ENCODE data around the gene JAZF1. TPM values are rescaled to one million over a fixed set of nuclear protein-coding genes. Genes with fewer than 3 reads are reported as not detected.

Gene JAZF1
- total and polyA plus RNA-seq, 2 of the 8 experiments (the other 6 are each of a cell fraction or from before 2014, with no cell fraction given) = 2.6 to 21.8 TPM

- H3K18ac ChIP-seq (ENCODE audit: extremely low read depth, low read length) = no peak overlapping the region
- H4K20me1 ChIP-seq (replicated peaks in 1 of 2; ENCODE audit: control insufficient read depth in 1 of 2, insufficient read depth in 2 of 2, low read length in 2 of 2) = no peaks in the 10 kb centered on the region
- H3K4me1 ChIP-seq (replicated peaks in 1 of 4; ENCODE audit: control insufficient read depth in 3 of 4, insufficient read depth in 4 of 4, low read length in 3 of 4) = peaks cover 0 to 4% (median 1%) of the 10 kb centered on the region in 4 experiments; a peak in 2 of 7 replicates
- 0 out of 2 replicates have a peak overlapping the region, but pooled peaks have one; percentile 60 for H2AK5ac ChIP-seq (ENCODE audit: low read depth, low read length)
- no peaks in the 10 kb centered on the region for H3K23me2 ChIP-seq (ENCODE audit: low read depth, low read length)
- no peak for TF ChIP-seq TAF7 (optimal IDR thresholded peaks at IDR 0.05; ENCODE audit: borderline replicate concordance, low read depth, low read length)
- TF ChIP-seq EP300 (IDR thresholded peaks at IDR 0.05; ENCODE audit: borderline replicate concordance in 1 of 2, low read depth in 2 of 2, low read length in 2 of 2) = no peak
- TF ChIP-seq POLR2AphosphoS5 (IDR thresholded peaks at IDR 0.05; ENCODE audit: low read depth, low read length) = no peak
- TF ChIP-seq KDM4A (IDR thresholded peaks at IDR 0.05; ENCODE audit: low read depth, low read length, severe bottlenecking) = no peak
- H3K4me2 ChIP-seq (ENCODE audit: insufficient read depth in 1 of 2, low read depth in 2 of 2, low read length in 2 of 2) = no peak overlapping the region
- no peaks in the 10 kb centered on the region for H3K79me2 ChIP-seq (ENCODE audit: control insufficient read depth in 1 of 2, insufficient read depth in 2 of 2, low read length in 2 of 2)
- no peak overlapping the region for H3K27ac ChIP-seq (ENCODE audit: low read depth, low read length)
- no peak overlapping the region for H4K5ac ChIP-seq (ENCODE audit: insufficient read length, low read depth, low read length)
- no peak overlapping the region; a peak in 1 of 7 replicates for H3K9ac ChIP-seq (replicated peaks in 1 of 4; ENCODE audit: extremely low read depth in 1 of 4, low read depth in 3 of 4, low read length in 3 of 4)
- no peaks in the 10 kb centered on the region for H3K27me3 ChIP-seq (replicated peaks in 1 of 4; ENCODE audit: control insufficient read depth in 3 of 4, extremely low read depth in 1 of 4, insufficient read depth in 3 of 4, low read length in 3 of 4)
- H3K9me3 ChIP-seq (ENCODE audit: insufficient read depth in 2 of 2, low read depth in 1 of 2, low read length in 1 of 2) = no peaks in the 10 kb centered on the region
- no peak overlapping the region for H3K4me3 ChIP-seq (ENCODE audit: extremely low read depth in 1 of 4, insufficient read depth in 2 of 4, low read depth in 3 of 4, low read length in 4 of 4)
- no peak overlapping the region for H3K14ac ChIP-seq (ENCODE audit: insufficient read length)
- ChIA-PET CTCF (ENCODE audit: partially characterized antibody) (interaction anchor here (0.8 to 1.1 kb wide), 4 partner anchors 23 to 663 kb away, joined by 3 read pairs; no protein-coding TSS in a partner anchor), POLR2A (ENCODE audit: partially characterized antibody) (no interaction called here)
- H3K56ac ChIP-seq (replicated peaks; ENCODE audit: insufficient read length, low read depth, low read length) = no peak overlapping the region
- H3K4ac ChIP-seq (replicated peaks; ENCODE audit: insufficient read length, low read depth, low read length) = no peak overlapping the region
- H2BK15ac ChIP-seq (ENCODE audit: low read length) = no peak overlapping the region
- no peak overlapping the region for H2BK120ac ChIP-seq (replicated peaks; ENCODE audit: low read depth, low read length)
- WGBS, 2 experiments (ENCODE audit: extremely low coverage in 1 of 2, insufficient coverage in 1 of 2, insufficient read length in 1 of 2, insufficient replicate concordance in 2 of 2, low coverage in 1 of 2, low lambda C conversion rate in 2 of 2, missing lambda C conversion rate in 1 of 2) = 81% methylated on average over 9 of the region's 9 CpGs; no CpG with 5 or more reads in 1 of the 2 experiments
- no peak overlapping the region for H2BK5ac ChIP-seq (ENCODE audit: low read depth, low read length)
- no peak for DNase-seq (ENCODE audit: low read depth in 1 of 2, low spot score in 2 of 2)
- H4K8ac ChIP-seq (ENCODE audit: extremely low read depth, insufficient read depth, low read length) = no peak overlapping the region
- no peak overlapping the region for H2AFZ ChIP-seq (ENCODE audit: low read length)
- no peak overlapping the region for H2BK20ac ChIP-seq (ENCODE audit: low read length)
- no peak overlapping the region for H4K91ac ChIP-seq (replicated peaks; ENCODE audit: insufficient read length, low read length)
- no peaks in the 10 kb centered on the region for H3K36me3 ChIP-seq (ENCODE audit: control insufficient read depth in 2 of 4, insufficient read depth in 4 of 4, low read length in 3 of 4)
- no peaks in the 10 kb centered on the region for H3K79me1 ChIP-seq (ENCODE audit: low read depth, low read length)
- FAIRE-seq = no peak
- no peak overlapping the region for H3K23ac ChIP-seq (ENCODE audit: insufficient read length)
- no peak overlapping the region for H2BK12ac ChIP-seq (ENCODE audit: low read depth, low read length)
These were observed 337.7 kb downstream of the JAZF1 start for GRCh38 chr7:27842851-27843250.

Data from H1 (cell line).